HG03066 (cell line): ENCODE results near the gene ASGR2.

Experiments used
- ATAC-seq: cut with Tn5 transposase; IDR thresholded peaks from one replicate; pipeline ENCODE4 v1.9.1; 2021; ENCODE audit warnings: low read depth; ENCODE audit not compliant: unreplicated experiment

The ASGR2 gene

GRCh38 chr17:7068268-7068667 lies 46.4 kb downstream of the ASGR2 start:
- ATAC-seq = no peak

GRCh38 chr17:7067198-7067597 lies 47.4 kb downstream of the ASGR2 start:
- no peak for ATAC-seq

- ATAC-seq = no peak
These were observed 50.4 kb downstream of the ASGR2 start for GRCh38 chr17:7064261-7064660.

GRCh38 chr17:7063518-7064094 lies 51.0 kb downstream of the ASGR2 start:
- no peak for ATAC-seq

GRCh38 chr17:7060165-7060891 lies 54.3 kb downstream of the ASGR2 start:
- no peak for ATAC-seq

- no peak for ATAC-seq
These were observed 55.7 kb downstream of the ASGR2 start for GRCh38 chr17:7058831-7059447.

- no peak for ATAC-seq
These were observed 58.2 kb downstream of the ASGR2 start for GRCh38 chr17:7056386-7056785.
